ENCODE results near the gene DNAH3. TPM values are rescaled to one million over a fixed set of nuclear protein-coding genes. Genes with fewer than 3 reads are reported as not detected.

DNAH3 gene
- total RNA-seq, 4 donors from 2014 or later: 0.72 to 1.8 (median 1.4) TPM

- TF ChIP-seq POLR2A (IDR thresholded peaks at IDR 0.05): no peak
- TF ChIP-seq, protein P1, sequence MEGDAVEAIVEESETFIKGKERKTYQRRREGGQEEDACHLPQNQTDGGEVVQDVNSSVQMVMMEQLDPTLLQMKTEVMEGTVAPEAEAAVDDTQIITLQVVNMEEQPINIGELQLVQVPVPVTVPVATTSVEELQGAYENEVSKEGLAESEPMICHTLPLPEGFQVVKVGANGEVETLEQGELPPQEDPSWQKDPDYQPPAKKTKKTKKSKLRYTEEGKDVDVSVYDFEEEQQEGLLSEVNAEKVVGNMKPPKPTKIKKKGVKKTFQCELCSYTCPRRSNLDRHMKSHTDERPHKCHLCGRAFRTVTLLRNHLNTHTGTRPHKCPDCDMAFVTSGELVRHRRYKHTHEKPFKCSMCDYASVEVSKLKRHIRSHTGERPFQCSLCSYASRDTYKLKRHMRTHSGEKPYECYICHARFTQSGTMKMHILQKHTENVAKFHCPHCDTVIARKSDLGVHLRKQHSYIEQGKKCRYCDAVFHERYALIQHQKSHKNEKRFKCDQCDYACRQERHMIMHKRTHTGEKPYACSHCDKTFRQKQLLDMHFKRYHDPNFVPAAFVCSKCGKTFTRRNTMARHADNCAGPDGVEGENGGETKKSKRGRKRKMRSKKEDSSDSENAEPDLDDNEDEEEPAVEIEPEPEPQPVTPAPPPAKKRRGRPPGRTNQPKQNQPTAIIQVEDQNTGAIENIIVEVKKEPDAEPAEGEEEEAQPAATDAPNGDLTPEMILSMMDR (IDR thresholded peaks at IDR 0.05): no peak
- DNase-seq (ENCODE audit: low spot score in 2 of 2): no peak
- 71 to 72% methylated on average over 5 of the region's 5 CpGs for WGBS, 2 donors
- no peak overlapping the region for H3K4me3 ChIP-seq (ENCODE audit: low read depth, poor library complexity, severe bottlenecking)
- intact Hi-C loops (cut with DNase I; ENCODE audit: low total_unique reads): no loop called here
Measured at GRCh38 chr16:21169249-21169981, 18.8 kb upstream of the DNAH3 start.

GRCh38 chr16:21167929-21168602 is 17.4 kb upstream of the DNAH3 start:
- no peak for DNase-seq (ENCODE audit: low spot score in 2 of 2)
- H3K4me3 ChIP-seq (ENCODE audit: low read depth, poor library complexity, severe bottlenecking): no peak overlapping the region
- intact Hi-C loops (cut with DNase I; ENCODE audit: low total_unique reads): no loop called here
- TF ChIP-seq POLR2A (IDR thresholded peaks at IDR 0.05): no peak
- TF ChIP-seq, protein P1 (IDR thresholded peaks at IDR 0.05): no peak
- WGBS, 2 donors: 97 to 98% methylated on average over 12 of the region's 12 CpGs

DNA sequence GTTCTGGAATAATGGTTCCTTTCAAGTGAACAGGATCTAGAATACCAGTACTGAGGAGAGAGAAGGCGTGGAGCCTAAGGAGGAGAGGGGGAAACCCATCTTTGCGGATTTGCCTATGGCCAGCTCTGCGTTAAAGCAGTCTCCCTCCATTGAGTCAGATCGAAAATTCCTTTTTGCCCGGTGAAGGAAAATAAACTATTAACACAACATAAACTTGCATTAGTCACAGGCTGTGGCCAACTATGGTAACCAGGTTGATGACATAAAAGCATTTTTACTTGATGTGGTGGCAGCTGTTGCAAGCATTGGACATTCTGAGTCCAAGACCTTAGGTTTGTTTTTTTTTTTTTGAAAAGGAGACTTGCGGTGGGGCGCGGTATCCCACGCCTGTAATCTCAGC is 16.7 kb upstream of the DNAH3 start:
- DNase-seq (ENCODE audit: low spot score in 2 of 2): no peak
- TF ChIP-seq POLR2A (IDR thresholded peaks at IDR 0.05): no peak
- TF ChIP-seq, protein P1 (IDR thresholded peaks at IDR 0.05): no peak
- H3K4me3 ChIP-seq (ENCODE audit: low read depth, poor library complexity, severe bottlenecking): no peak overlapping the region
- WGBS, 2 donors: 94 to 97% methylated on average over 9 of the region's 9 CpGs
- intact Hi-C loops (cut with DNase I; ENCODE audit: low total_unique reads): no loop called here

GRCh38 chr16:21166561-21166961 is 15.9 kb upstream of the DNAH3 start:
- WGBS, 2 donors: 87 to 91% methylated on average over 9 of the region's 9 CpGs
- DNase-seq (ENCODE audit: low spot score in 2 of 2): no peak
- TF ChIP-seq POLR2A (IDR thresholded peaks at IDR 0.05): no peak
- TF ChIP-seq, protein P1 (IDR thresholded peaks at IDR 0.05): no peak
- intact Hi-C loops (cut with DNase I; ENCODE audit: low total_unique reads): no loop called here
- H3K4me3 ChIP-seq (ENCODE audit: low read depth, poor library complexity, severe bottlenecking): no peak overlapping the region

GRCh38 chr16:21164521-21165168 is 14.0 kb upstream of the DNAH3 start:
- TF ChIP-seq, protein P1 (IDR thresholded peaks at IDR 0.05): no peak
- no peak for TF ChIP-seq POLR2A (IDR thresholded peaks at IDR 0.05)
- H3K4me3 ChIP-seq (ENCODE audit: low read depth, poor library complexity, severe bottlenecking): no peak overlapping the region
- WGBS, 2 donors: 88 to 93% methylated on average over 7 of the region's 7 CpGs
- DNase-seq (ENCODE audit: low spot score in 2 of 2): no peak
- intact Hi-C loops (cut with DNase I; ENCODE audit: low total_unique reads): no loop called here
